Progenitor cell of endocrine pancreas (in vitro differentiated cells): Measurements from ENCODE around the gene PTK7. TPM values are rescaled to one million over a fixed set of nuclear protein-coding genes. Genes with fewer than 3 reads are reported as not detected.
A peak's percentile ranks its signal among the peaks of the same experiment; 100 is the strongest.

Source experiments
- DNase-seq: peaks from one replicate; pipeline ENCODE4 v3.0.0; 2021; ENCODE audit warnings: low spot score; ENCODE audit not compliant: unreplicated experiment
- H3K27ac Mint-ChIP-seq: 2 replicates; pipeline ENCODE4 v1.8.0; 2021; ENCODE audit warnings: mild to moderate bottlenecking, moderate library complexity, mixed read lengths
- H3K27me3 Mint-ChIP-seq: 2 replicates; pipeline ENCODE4 v1.8.0; 2021; ENCODE audit warnings: mixed read lengths
- H3K36me3 Mint-ChIP-seq: 2 replicates; pipeline ENCODE4 v1.8.0; 2022; ENCODE audit warnings: mixed read lengths; ENCODE audit not compliant: insufficient read depth
- H3K4me1 Mint-ChIP-seq: 2 replicates; pipeline ENCODE4 v1.8.0; 2021; ENCODE audit warnings: low read depth, mixed read lengths
- H3K4me3 Mint-ChIP-seq: 2 replicates; pipeline ENCODE4 v1.8.0; 2021; ENCODE audit warnings: low read depth, mild to moderate bottlenecking, moderate library complexity, mixed read lengths
- H3K9me3 Mint-ChIP-seq: 2 replicates; pipeline ENCODE4 v1.8.0; 2021; ENCODE audit warnings: low read depth, mixed read lengths
- total RNA-seq: library from RNA; stranded (reverse); gene quantifications from 2 replicates; pipeline ENCODE4 v1.2.1, GENCODE V29; 2021
- TF ChIP-seq, protein P1 (sequence below): fragments of 200-600 bp; sonication (generic); IDR thresholded peaks from one replicate; pipeline ENCODE4 v1.5.0; 2021; ENCODE audit warnings: antibody characterized with exemption, mild to moderate bottlenecking; ENCODE audit not compliant: unreplicated experiment

Gene PTK7
- total RNA-seq, 1 donor from 2014 or later = 141 TPM

DNA sequence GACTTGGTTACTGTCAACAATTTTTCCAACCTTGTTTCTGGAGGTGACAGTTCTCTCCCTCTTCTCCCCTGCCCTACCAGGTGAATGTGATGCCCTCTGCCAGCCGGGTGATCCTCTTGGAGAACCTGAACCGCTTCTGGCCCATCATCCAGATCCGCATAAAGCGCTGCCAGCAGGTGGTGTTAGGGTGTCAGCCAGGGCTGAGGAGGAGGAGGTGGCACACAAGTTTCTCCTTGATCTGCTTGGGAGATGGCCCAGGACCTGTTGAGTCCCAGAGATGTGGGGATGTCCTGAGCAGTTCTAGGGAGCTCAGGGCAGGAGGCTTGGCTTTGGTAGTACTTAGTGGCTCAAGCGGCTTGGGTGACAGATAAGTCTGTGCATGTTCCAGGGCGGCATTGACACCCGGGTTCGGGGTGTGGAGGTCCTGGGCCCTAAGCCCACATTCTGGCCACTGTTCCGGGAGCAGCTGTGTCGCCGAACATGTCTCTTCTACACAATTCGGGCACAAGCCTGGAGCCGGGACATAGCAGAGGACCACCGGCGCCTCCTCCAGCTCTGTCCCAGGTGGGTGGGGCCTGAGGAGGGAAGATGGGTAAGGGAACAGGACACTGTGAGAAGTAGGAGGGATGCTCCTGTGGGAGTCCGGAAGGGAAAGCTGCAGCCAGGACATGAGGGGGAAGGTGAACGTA lies 127.1 kb downstream of the PTK7 start:
- no peaks in the 10 kb centered on the region for H3K9me3 Mint-ChIP-seq
- TF ChIP-seq, protein P1, sequence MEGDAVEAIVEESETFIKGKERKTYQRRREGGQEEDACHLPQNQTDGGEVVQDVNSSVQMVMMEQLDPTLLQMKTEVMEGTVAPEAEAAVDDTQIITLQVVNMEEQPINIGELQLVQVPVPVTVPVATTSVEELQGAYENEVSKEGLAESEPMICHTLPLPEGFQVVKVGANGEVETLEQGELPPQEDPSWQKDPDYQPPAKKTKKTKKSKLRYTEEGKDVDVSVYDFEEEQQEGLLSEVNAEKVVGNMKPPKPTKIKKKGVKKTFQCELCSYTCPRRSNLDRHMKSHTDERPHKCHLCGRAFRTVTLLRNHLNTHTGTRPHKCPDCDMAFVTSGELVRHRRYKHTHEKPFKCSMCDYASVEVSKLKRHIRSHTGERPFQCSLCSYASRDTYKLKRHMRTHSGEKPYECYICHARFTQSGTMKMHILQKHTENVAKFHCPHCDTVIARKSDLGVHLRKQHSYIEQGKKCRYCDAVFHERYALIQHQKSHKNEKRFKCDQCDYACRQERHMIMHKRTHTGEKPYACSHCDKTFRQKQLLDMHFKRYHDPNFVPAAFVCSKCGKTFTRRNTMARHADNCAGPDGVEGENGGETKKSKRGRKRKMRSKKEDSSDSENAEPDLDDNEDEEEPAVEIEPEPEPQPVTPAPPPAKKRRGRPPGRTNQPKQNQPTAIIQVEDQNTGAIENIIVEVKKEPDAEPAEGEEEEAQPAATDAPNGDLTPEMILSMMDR = no peak
- H3K4me3 Mint-ChIP-seq = no peak overlapping the region
- H3K27ac Mint-ChIP-seq = no peak overlapping the region
- DNase-seq = no peak
- H3K27me3 Mint-ChIP-seq = no peaks in the 10 kb centered on the region
- H3K36me3 Mint-ChIP-seq = peaks cover 26% of the 10 kb centered on the region
- no peaks in the 10 kb centered on the region for H3K4me1 Mint-ChIP-seq

DNA sequence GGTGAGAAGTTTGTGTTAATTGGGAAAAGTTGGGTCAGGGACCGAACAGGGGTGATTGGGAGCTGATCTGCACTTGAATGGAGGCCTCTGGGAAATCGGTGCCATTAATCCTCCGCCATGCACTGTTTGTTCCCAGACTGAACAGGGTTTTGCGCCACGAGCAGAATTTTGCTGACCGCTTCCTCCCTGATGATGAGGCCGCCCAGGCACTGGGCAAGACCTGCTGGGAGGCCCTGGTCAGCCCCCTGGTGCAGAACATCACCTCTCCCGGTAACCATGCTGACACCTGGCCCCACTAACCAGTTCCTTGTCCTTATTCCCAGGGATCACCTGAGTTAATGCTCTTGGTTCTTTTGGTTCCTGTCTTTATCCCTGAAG lies 127.6 kb downstream of the PTK7 start:
- TF ChIP-seq, protein P1 = no peak
- Mint-ChIP-seq H3K4me1 (no peaks in the 10 kb centered on the region), H3K4me3 (no peak overlapping the region), H3K27ac (no peak overlapping the region), H3K9me3 (no peaks in the 10 kb centered on the region), H3K36me3 (peaks cover 26% of the 10 kb centered on the region), H3K27me3 (no peaks in the 10 kb centered on the region)
- no peak for DNase-seq

DNA sequence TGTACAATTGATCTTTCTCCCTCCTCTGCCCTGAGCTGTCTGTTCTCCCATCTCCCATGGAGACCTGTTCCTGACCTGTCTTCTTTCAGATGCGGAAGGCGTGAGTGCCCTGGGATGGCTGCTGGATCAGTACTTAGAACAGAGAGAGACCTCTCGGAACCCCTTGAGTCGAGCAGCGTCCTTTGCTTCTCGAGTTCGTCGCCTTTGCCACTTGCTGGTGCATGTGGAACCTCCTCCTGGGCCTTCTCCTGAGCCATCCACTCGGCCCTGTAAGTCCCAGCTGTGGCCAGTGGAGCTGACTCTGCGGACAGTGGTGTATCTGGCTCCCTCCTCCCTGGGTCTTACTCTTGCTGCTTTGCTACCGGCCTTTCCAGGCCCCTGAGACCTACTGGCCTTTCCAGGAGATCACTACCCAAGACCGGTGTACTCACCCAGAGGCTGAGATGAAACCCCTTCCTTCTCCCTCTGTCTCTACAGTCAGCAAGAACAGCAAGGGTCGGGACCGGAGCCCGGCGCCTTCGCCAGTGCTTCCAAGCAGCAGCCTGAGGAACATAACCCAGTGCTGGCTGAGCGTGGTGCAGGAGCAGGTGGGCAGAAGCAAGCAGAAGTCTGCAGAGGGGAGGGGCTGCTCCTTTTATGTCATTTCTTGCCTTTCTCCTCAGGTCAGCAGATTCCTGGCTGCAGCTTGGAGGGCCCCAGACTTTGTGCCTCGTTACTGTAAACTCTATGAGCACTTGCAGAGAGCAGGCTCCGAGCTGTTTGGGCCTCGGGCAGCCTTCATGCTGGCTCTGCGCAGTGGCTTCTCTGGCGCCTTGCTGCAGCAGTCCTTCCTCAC lies 128.4 kb downstream of the PTK7 start:
- H3K4me3 Mint-ChIP-seq = no peak overlapping the region
- no peak for DNase-seq
- TF ChIP-seq, protein P1 = no peak
- H3K27me3 Mint-ChIP-seq = no peaks in the 10 kb centered on the region
- no peaks in the 10 kb centered on the region for H3K4me1 Mint-ChIP-seq
- peak overlapping the region; percentile 45 for H3K27ac Mint-ChIP-seq
- peaks cover 26% of the 10 kb centered on the region for H3K36me3 Mint-ChIP-seq
- H3K9me3 Mint-ChIP-seq = no peaks in the 10 kb centered on the region

DNA sequence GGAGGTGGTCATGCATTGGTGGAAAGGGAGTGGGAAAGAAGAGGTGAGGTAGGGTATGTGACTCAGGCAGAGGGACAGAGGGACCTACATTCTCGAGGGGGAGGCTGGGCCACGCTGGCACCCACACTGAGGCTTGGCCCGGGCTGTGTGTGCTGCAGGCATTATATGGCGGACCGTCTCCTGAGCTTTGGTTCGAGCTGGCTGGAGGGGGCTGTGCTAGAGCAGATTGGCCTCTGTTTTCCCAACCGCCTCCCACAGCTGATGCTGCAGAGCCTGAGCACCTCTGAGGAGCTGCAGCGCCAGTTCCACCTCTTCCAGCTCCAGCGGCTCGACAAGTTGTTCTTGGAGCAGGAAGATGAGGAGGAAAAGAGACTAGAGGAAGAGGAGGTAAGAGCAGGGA lies 129.7 kb downstream of the PTK7 start:
- TF ChIP-seq, protein P1 = no peak
- no peak for DNase-seq
- no peaks in the 10 kb centered on the region for H3K9me3 Mint-ChIP-seq
- peaks cover 22% of the 10 kb centered on the region for H3K36me3 Mint-ChIP-seq
- H3K27ac Mint-ChIP-seq = peak overlapping the region; percentile 85
- H3K4me1 Mint-ChIP-seq = no peaks in the 10 kb centered on the region
- H3K4me3 Mint-ChIP-seq = no peak overlapping the region
- H3K27me3 Mint-ChIP-seq = no peaks in the 10 kb centered on the region

DNA sequence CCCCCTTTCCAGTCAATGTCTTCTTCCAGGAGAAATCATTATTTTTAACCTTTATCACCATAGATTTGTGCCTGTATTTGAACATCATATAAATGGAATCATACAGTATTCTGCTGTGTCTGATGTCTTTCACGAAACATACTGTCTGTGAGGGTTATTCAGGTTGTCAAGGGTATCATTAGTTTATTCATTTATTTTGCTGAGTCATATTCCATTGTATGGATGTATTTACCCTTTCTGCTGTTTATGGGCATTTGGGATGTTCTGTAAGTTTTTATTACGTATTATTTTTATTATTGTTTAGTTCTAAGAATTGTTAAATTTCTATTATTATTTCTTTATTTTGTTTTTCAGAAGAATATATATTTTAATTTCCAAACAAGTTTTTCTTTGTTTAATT lies 131.2 kb downstream of the PTK7 start:
- no peak for DNase-seq
- H3K36me3 Mint-ChIP-seq = peaks cover 18% of the 10 kb centered on the region
- no peaks in the 10 kb centered on the region for H3K4me1 Mint-ChIP-seq
- H3K4me3 Mint-ChIP-seq = no peak overlapping the region
- no peaks in the 10 kb centered on the region for H3K27me3 Mint-ChIP-seq
- no peaks in the 10 kb centered on the region for H3K9me3 Mint-ChIP-seq
- no peak overlapping the region for H3K27ac Mint-ChIP-seq
- TF ChIP-seq, protein P1 = no peak

Other genes starting within 250 kb of the PTK7 start
- 82.8 and 88.9 TPM in 2 replicates for gene RPL7L1, start 196.7 kb upstream of the PTK7 start, total RNA-seq
- not detected in 2 replicates for gene PTCRA, start 160.3 kb upstream of the PTK7 start, total RNA-seq
- 61.5 and 64.1 TPM in 2 replicates for gene CNPY3, start 146.8 kb upstream of the PTK7 start, total RNA-seq
- gene GNMT, start 115.6 kb upstream of the PTK7 start, total RNA-seq = 1.3 and 1.7 TPM in 2 replicates
- 29.8 and 32.3 TPM in 2 replicates for gene PEX6, start 97.1 kb upstream of the PTK7 start, total RNA-seq
- 52.2 and 53.6 TPM in 2 replicates for gene PPP2R5D, start 91.7 kb upstream of the PTK7 start, total RNA-seq
- 64.0 and 68.4 TPM in 2 replicates for gene MEA1, start 62.4 kb upstream of the PTK7 start, total RNA-seq
- 86.8 and 91.1 TPM in 2 replicates for gene KLHDC3, start 62.1 kb upstream of the PTK7 start, total RNA-seq
- 60.6 and 62.4 TPM in 2 replicates for gene RRP36, start 54.7 kb upstream of the PTK7 start, total RNA-seq
- gene CUL7, start 22.5 kb upstream of the PTK7 start, total RNA-seq = 58.9 and 60.9 TPM in 2 replicates
- gene MRPL2, start 16.9 kb upstream of the PTK7 start, total RNA-seq = 45.2 and 52.2 TPM in 2 replicates
- 71.9 and 73.8 TPM in 2 replicates for gene KLC4, start 16.7 kb upstream of the PTK7 start, total RNA-seq
- gene SRF, start 95.0 kb downstream of the PTK7 start, total RNA-seq = 29.1 and 30.3 TPM in 2 replicates
- gene CUL9, start 105.9 kb downstream of the PTK7 start, total RNA-seq = 57.0 and 61.1 TPM in 2 replicates
- gene DNPH1, start 153.2 kb downstream of the PTK7 start, total RNA-seq = 33.9 and 39.0 TPM in 2 replicates
- gene TTBK1, start 167.2 kb downstream of the PTK7 start, total RNA-seq = 1.4 and 1.7 TPM in 2 replicates
- not detected in 2 replicates for gene SLC22A7, start 221.9 kb downstream of the PTK7 start, total RNA-seq
- gene CRIP3, start 232.5 kb downstream of the PTK7 start, total RNA-seq = 2.3 and 2.4 TPM in 2 replicates